HepG2 (cell line): Measurements from ENCODE around the gene LCE3E. TPM values are rescaled to one million over a fixed set of nuclear protein-coding genes. Genes with fewer than 3 reads are reported as not detected.

Experiments used
- ATAC-seq: fragments of 200-7000 bp; cut with Tn5 transposase; 3 replicates; pipeline ENCODE4 v1.9.1; 2020; ENCODE audit warnings: mild to moderate bottlenecking, moderate library complexity
- BruUV-seq: library from RNA; stranded (reverse); fragments of 400-500 nt; replicated peaks from 2 replicates; lab custom pipeline; 2021; lab: Mats Ljungman, UMichigan
- CTCF ChIA-PET: fragments of 300-600 bp; formaldehyde crosslinking; extraction: SDS; loops from one replicate; lab custom pipeline; 2021; ENCODE audit warnings: low total read pairs, inconsistent platforms, low intra/inter-chr PET ratio; lab: Yijun Ruan, JAX
- POLR2A ChIA-PET: fragments of 350-600 bp; sonication (Branson Sonifier 250); formaldehyde crosslinking; loops from one replicate; lab custom pipeline; 2020; ENCODE audit warnings: antibody characterized with exemption, inconsistent platforms; lab: Yijun Ruan, JAX
- DNase-seq: peaks from one replicate; pipeline ENCODE4 v3.0.0-alpha.2; 2015; ENCODE audit warnings: low spot score
- FAIRE-seq: peaks from 3 replicates; lab custom pipeline; 2011; peaks lifted over from hg19 to GRCh38; lab: Jason Lieb, UNC
- H2AFZ ChIP-seq: one replicate; pipeline ENCODE4 v1.6.1; 2011; ENCODE audit warnings: low read length, inconsistent platforms
- H3K27ac ChIP-seq: fragments of 300-600 bp; 3 replicates; pipeline ENCODE4 v1.8.0; 2011; ENCODE audit warnings: mixed run types, mild to moderate bottlenecking, mixed read lengths, low read length, inconsistent platforms; ENCODE audit not compliant: insufficient read depth; ENCODE audit errors: extremely low read length
- H3K27me3 ChIP-seq, 2 experiments: fragments of 200-600 bp in 1 of 2; 2 replicates in 1 of 2; 3 replicates in 1 of 2; pipeline versions ENCODE4 v1.6.0 to v1.8.0; 2011; ENCODE audit warnings: low read length in 2 of 2, mild to moderate bottlenecking in 2 of 2, moderate library complexity in 2 of 2, inconsistent platforms in 1 of 2; ENCODE audit not compliant: insufficient read depth in 2 of 2, control insufficient read depth in 1 of 2
- H3K36me3 ChIP-seq, 2 experiments: fragments of 200-600 bp in 1 of 2; replicated peaks in 1 of 2; 2 replicates in 1 of 2; 3 replicates in 1 of 2; pipeline versions ENCODE4 v1.5.1 to v1.8.0; 2011; ENCODE audit warnings: low read length in 2 of 2, inconsistent platforms in 1 of 2; ENCODE audit not compliant: insufficient read depth in 2 of 2, control insufficient read depth in 1 of 2
- H3K4me1 ChIP-seq: 2 replicates; pipeline ENCODE4 v1.5.1; 2012; ENCODE audit warnings: low read length, inconsistent platforms; ENCODE audit not compliant: insufficient read depth
- H3K4me2 ChIP-seq: 2 replicates; pipeline ENCODE4 v1.6.0; 2011; ENCODE audit warnings: low read depth, low read length, inconsistent platforms
- H3K4me3 ChIP-seq, 3 experiments: fragments of 200-600 bp in 1 of 3; sonication (generic), shearing (Covaris generic) in 1 of 3; replicated peaks in 1 of 3; 2 replicates each; pipeline ENCODE4 v1.5.1; 2011 to 2016; ENCODE audit warnings: low read length in 3 of 3, inconsistent platforms in 2 of 3, low read depth in 2 of 3, mild to moderate bottlenecking in 2 of 3, control low read depth in 1 of 3, mixed read lengths in 1 of 3; ENCODE audit not compliant: insufficient read depth in 1 of 3
- H3K79me2 ChIP-seq: one replicate; pipeline ENCODE4 v1.6.1; 2011; ENCODE audit warnings: low read length, inconsistent platforms; ENCODE audit not compliant: insufficient read depth
- H3K9ac ChIP-seq: 2 replicates; pipeline ENCODE4 v1.6.0; 2011; ENCODE audit warnings: mild to moderate bottlenecking, low read depth, low read length, inconsistent platforms; ENCODE audit not compliant: insufficient read depth
- H3K9me3 ChIP-seq: 2 replicates; pipeline ENCODE4 v1.5.1; 2012; ENCODE audit warnings: mild to moderate bottlenecking, low read length
- H4K20me1 ChIP-seq: 2 replicates; pipeline ENCODE4 v1.6.0; 2011; ENCODE audit warnings: inconsistent platforms, mild to moderate bottlenecking, low read length, moderate library complexity; ENCODE audit not compliant: insufficient read depth
- CENPT ChIP-seq: sonication (generic); formaldehyde crosslinking; IDR thresholded peaks from 2 replicates; pipeline ENCODE4 v1.8.0; 2022; ENCODE audit warnings: low read depth, mild to moderate bottlenecking, moderate library complexity, missing genetic modification reagents
- GZF1 ChIP-seq: sonication (generic); formaldehyde crosslinking; IDR thresholded peaks from 2 replicates; pipeline ENCODE4 v1.5.1; 2020; ENCODE audit warnings: mild to moderate bottlenecking, missing genetic modification reagents
- ISX ChIP-seq: sonication (generic); formaldehyde crosslinking; conservative IDR thresholded peaks from 2 replicates; pipeline ENCODE4 v1.5.0; 2020; ENCODE audit warnings: missing genetic modification reagents
- MAZ ChIP-seq, 2 experiments: sonication (generic) in 1 of 2; formaldehyde crosslinking in 1 of 2; IDR thresholded peaks; 2 replicates each; pipeline versions ENCODE4 v1.5.0 to v1.6.1; 2012 to 2020; ENCODE audit warnings: low read depth in 2 of 2, mild to moderate bottlenecking in 2 of 2, borderline replicate concordance in 1 of 2, improper control_type of control experiment in 1 of 2, low read length in 1 of 2, missing genetic modification reagents in 1 of 2, moderate library complexity in 1 of 2
- NFYC ChIP-seq: IDR thresholded peaks from 2 replicates; pipeline ENCODE4 v1.6.1; 2016; ENCODE audit warnings: missing genetic modification reagents, missing compliant biosample characterization
- NR2F1 ChIP-seq, 2 experiments: fragments of 450-650 bp in 1 of 2; formaldehyde crosslinking in 1 of 2; IDR thresholded peaks; 2 replicates each; pipeline versions ENCODE4 v1.5.0 to v1.6.1; 2016 to 2020; ENCODE audit warnings: mild to moderate bottlenecking in 1 of 2, missing compliant biosample characterization in 1 of 2, missing genetic modification reagents in 1 of 2, moderate library complexity in 1 of 2
- RAD21 ChIP-seq: fragments of 450-650 bp; formaldehyde crosslinking; IDR thresholded peaks from 2 replicates; pipeline ENCODE4 v1.5.0; 2020; ENCODE audit warnings: mild to moderate bottlenecking
- RARG ChIP-seq: sonication (generic); formaldehyde crosslinking; IDR thresholded peaks from 2 replicates; pipeline ENCODE4 v1.4.0; 2020; ENCODE audit warnings: low read depth, mild to moderate bottlenecking, missing genetic modification reagents
- SATB2 ChIP-seq: sonication (generic); formaldehyde crosslinking; IDR thresholded peaks from 2 replicates; pipeline ENCODE4 v1.5.0; 2020; ENCODE audit warnings: missing genetic modification reagents
- SCMH1 ChIP-seq: sonication (generic); formaldehyde crosslinking; IDR thresholded peaks from 2 replicates; pipeline ENCODE4 v1.9.0; 2021; ENCODE audit warnings: missing genetic modification reagents, mild to moderate bottlenecking, borderline replicate concordance
- TEAD3 ChIP-seq: optimal IDR thresholded peaks from 2 replicates; pipeline ENCODE3; 2016; ENCODE audit warnings: borderline replicate concordance
- TMF1 ChIP-seq: sonication (generic); formaldehyde crosslinking; IDR thresholded peaks from 2 replicates; pipeline ENCODE4 v1.8.1; 2022; ENCODE audit warnings: low read depth, missing genetic modification reagents
- WGBS: methylation state at CpG from one replicate; pipeline ENCODE4 v1.1.6; 2017; ENCODE audit warnings: low lambda C conversion rate; 5-methylcytosine and 5-hydroxymethylcytosine counted together
- in situ Hi-C: cut with HindIII; loops from 2 replicates; pipeline ENCODE4 v1.10.0; 2017; ENCODE audit warnings: low pct_unique_long_range_greater_than_20kb; ENCODE audit not compliant: extremely low pct_ligation_motif_present
- intact Hi-C: fragments of 100-400 bp; cut with micrococcal nuclease; formaldehyde crosslinking; loops from one replicate; pipeline ENCODE4 v1.10.0; 2022; ENCODE audit not compliant: unreplicated experiment
- polyA plus RNA-seq, 8 experiments: library from polyadenylated mRNA; depleted of rRNA in 3 of 8; stranded (reverse) in 7 of 8; unstranded in 1 of 8; fragments of >200 nt; fragmentation: Illumina TruSeq in 4 of 8; extraction: Trizol in 4 of 8; gene quantifications; 2 replicates each; pipeline versions ENCODE4 v1.2.1 to v1.2.3, GENCODE V29; 2011 to 2016; ENCODE audit warnings: low read depth in 4 of 8, missing spikeins in 1 of 8, mixed read lengths in 1 of 8; ENCODE audit not compliant: insufficient read depth in 1 of 8
- total RNA-seq, 5 experiments: library from RNA; depleted of rRNA; stranded (reverse); fragments of >200 nt; fragmentation: Illumina TruSeq; extraction: Trizol; gene quantifications; 2 replicates each; pipeline ENCODE4 v1.2.3, GENCODE V29; 2016; ENCODE audit warnings: low read depth in 1 of 5
- TF ChIP-seq, protein P1 (sequence below): sonication (generic); formaldehyde crosslinking; IDR thresholded peaks from 2 replicates; pipeline ENCODE4 v1.5.0; 2020; ENCODE audit warnings: mild to moderate bottlenecking, missing genetic modification reagents, moderate library complexity
- TF ChIP-seq, protein P2 (sequence below): sonication (generic); formaldehyde crosslinking; IDR thresholded peaks from 2 replicates; pipeline ENCODE4 v1.4.0; 2020; ENCODE audit warnings: missing genetic modification reagents

Gene LCE3E
- total and polyA plus RNA-seq, 2 of the 13 experiments (the other 11 are each of a cell fraction or from before 2014, with no cell fraction given) = not detected

DNA sequence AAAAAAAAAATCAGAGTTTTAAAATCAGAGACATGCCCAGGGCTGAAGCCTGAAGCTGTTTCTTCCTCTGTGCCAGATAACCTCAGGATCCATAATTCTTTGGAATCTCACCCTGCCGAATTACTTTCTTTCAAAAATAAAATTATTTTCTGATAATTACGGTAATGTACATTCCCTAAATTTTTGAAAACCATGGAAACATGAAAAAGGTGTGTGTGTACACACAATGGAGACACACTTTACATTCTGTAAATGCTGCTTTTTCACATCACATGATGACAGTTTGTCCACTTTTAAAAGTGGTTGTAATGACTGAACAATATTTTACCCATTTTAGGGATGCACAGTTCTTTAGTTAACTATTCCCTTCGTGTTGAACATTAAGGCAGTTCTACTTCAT is 30.8 kb downstream of the LCE3E start:
- in situ Hi-C loops (no loop called here), intact Hi-C loops (no loop called here)
- WGBS = 0% methylated on average over 3 of the region's 3 CpGs
- H2AFZ ChIP-seq = no peak overlapping the region
- no peak for DNase-seq
- H3K4me1 ChIP-seq = no peaks in the 10 kb centered on the region
- no peak for ATAC-seq
- no peak for FAIRE-seq
- H4K20me1 ChIP-seq = no peaks in the 10 kb centered on the region
- H3K9ac ChIP-seq = no peak overlapping the region
- no peak overlapping the region for H3K4me2 ChIP-seq
- 0 out of 5 replicates have a peak, but pooled peaks cover 0 to 5% of the 10 kb centered on the region in 2 experiments for H3K27me3 ChIP-seq
- BruUV-seq = no TSS peak
- ChIA-PET POLR2A (no interaction called here), CTCF (no interaction called here)
- no peaks in the 10 kb centered on the region for H3K79me2 ChIP-seq
- H3K9me3 ChIP-seq = no peaks in the 10 kb centered on the region
- TF ChIP-seq NFYC (CRISPR knock-in tag) (no peak), GZF1 (CRISPR knock-in tag) (peak; percentile 90; the same call in 1 of the 2 replicates), RARG (CRISPR knock-in tag) (no peak), NR2F1 (CRISPR knock-in tag; IDR thresholded peaks at IDR 0.05) (no peak), ISX (no peak), SATB2 (CRISPR knock-in tag) (no peak), SCMH1 (CRISPR knock-in tag) (no peak)
- no peaks in the 10 kb centered on the region for H3K36me3 ChIP-seq
- H3K27ac ChIP-seq = no peak overlapping the region
- no peak overlapping the region for H3K4me3 ChIP-seq

DNA sequence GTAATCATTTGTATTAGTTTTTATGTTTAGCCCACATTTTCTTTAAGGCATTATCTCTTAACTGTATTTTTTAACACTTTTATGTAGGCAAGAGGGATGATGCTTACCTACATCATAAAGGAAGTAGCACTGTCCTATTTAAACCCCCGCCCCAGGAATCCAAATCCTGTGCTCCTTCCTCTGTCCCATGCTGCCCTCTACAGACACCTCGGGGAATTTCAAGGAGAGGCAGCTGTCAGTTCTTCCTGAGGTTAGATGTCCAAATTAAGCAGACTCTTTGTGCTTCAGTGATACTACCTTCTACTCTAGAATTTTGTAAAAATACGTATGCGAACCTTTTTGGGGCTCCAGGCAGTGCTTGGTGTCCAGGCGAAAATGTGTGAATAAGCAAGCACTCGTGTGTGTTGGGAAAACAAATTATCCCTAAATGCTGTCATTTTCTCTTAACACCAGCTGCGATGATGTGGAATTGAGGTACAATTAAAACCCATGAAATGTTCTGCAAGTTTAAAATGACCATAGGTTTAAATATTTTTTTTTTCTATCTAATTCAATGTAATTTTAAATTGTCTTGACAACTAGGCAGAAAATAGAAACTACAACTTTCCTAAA is 33.1 kb downstream of the LCE3E start:
- no TSS peak for BruUV-seq
- whole genome bisulfite sequencing = 14% methylated on average over 7 of the region's 7 CpGs
- Histone ChIP-seq H3K27me3 (0 out of 5 replicates have a peak, but pooled peaks cover 0 to 5% of the 10 kb centered on the region in 2 experiments), H2AFZ (no peak overlapping the region), H3K4me1 (no peaks in the 10 kb centered on the region), H3K4me2 (no peak overlapping the region), H3K9me3 (no peaks in the 10 kb centered on the region), H4K20me1 (no peaks in the 10 kb centered on the region), H3K9ac (no peak overlapping the region), H3K36me3 (no peaks in the 10 kb centered on the region), H3K79me2 (no peaks in the 10 kb centered on the region), H3K27ac (no peak overlapping the region), H3K4me3 (no peak overlapping the region)
- ATAC-seq (peak; percentile 60; the same call in 2 of the 3 replicates), FAIRE-seq (peak; percentile 58), DNase-seq (peak; percentile 48)
- ChIA-PET CTCF (interaction anchor here (1.4 to 3.0 kb wide), 3 partner anchors 36 to 48 kb away, joined by 7 to 19 read pairs (median 16); no protein-coding TSS in a partner anchor), POLR2A (no interaction called here)
- intact Hi-C loops = loop anchor here (1.0 kb wide), 1 partner anchor 36 kb away; no protein-coding TSS in a partner anchor
- in situ Hi-C loops = loop anchor here (5.0 kb wide), 1 partner anchor 36 kb away; no protein-coding TSS in a partner anchor
- peak; percentile 63 for TF ChIP-seq TEAD3 (CRISPR knock-in tag)
- TF ChIP-seq, protein P1, sequence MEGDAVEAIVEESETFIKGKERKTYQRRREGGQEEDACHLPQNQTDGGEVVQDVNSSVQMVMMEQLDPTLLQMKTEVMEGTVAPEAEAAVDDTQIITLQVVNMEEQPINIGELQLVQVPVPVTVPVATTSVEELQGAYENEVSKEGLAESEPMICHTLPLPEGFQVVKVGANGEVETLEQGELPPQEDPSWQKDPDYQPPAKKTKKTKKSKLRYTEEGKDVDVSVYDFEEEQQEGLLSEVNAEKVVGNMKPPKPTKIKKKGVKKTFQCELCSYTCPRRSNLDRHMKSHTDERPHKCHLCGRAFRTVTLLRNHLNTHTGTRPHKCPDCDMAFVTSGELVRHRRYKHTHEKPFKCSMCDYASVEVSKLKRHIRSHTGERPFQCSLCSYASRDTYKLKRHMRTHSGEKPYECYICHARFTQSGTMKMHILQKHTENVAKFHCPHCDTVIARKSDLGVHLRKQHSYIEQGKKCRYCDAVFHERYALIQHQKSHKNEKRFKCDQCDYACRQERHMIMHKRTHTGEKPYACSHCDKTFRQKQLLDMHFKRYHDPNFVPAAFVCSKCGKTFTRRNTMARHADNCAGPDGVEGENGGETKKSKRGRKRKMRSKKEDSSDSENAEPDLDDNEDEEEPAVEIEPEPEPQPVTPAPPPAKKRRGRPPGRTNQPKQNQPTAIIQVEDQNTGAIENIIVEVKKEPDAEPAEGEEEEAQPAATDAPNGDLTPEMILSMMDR = peak; percentile 70
- TF ChIP-seq MAZ (IDR thresholded peaks at IDR 0.05; ENCODE audit: borderline replicate concordance, low read depth, low read length) = peak; percentile 23; the same call in 1 of the 2 replicates
- no peak for TF ChIP-seq MAZ (CRISPR knock-in tag; IDR thresholded peaks at IDR 0.05; ENCODE audit: low read depth)
- no peak for TF ChIP-seq TMF1 (CRISPR knock-in tag)
- TF ChIP-seq RAD21 (CRISPR knock-in tag) = peak; percentile 49
- no peak for TF ChIP-seq CENPT
- TF ChIP-seq, protein P2, sequence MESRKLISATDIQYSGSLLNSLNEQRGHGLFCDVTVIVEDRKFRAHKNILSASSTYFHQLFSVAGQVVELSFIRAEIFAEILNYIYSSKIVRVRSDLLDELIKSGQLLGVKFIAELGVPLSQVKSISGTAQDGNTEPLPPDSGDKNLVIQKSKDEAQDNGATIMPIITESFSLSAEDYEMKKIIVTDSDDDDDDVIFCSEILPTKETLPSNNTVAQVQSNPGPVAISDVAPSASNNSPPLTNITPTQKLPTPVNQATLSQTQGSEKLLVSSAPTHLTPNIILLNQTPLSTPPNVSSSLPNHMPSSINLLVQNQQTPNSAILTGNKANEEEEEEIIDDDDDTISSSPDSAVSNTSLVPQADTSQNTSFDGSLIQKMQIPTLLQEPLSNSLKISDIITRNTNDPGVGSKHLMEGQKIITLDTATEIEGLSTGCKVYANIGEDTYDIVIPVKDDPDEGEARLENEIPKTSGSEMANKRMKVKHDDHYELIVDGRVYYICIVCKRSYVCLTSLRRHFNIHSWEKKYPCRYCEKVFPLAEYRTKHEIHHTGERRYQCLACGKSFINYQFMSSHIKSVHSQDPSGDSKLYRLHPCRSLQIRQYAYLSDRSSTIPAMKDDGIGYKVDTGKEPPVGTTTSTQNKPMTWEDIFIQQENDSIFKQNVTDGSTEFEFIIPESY (CRISPR knock-in tag) = no peak
